Effector memory CD8-positive, alpha-beta T cell (primary cell): ENCODE results near the gene RYR1.
"Not testable (repeated sequence)": the region's sequence is repeated elsewhere in the genome, so short reads cannot be mapped to it uniquely, and the experiment has no call there.

ENCODE experiments used
- ATAC-seq: fragments of 150-1000 bp; cut with Tn5 transposase; replicated peaks from 2 replicates; pipeline ENCODE4 v1.10.0; 2021; ENCODE audit warnings: mild to moderate bottlenecking, moderate library complexity
- DNase-seq, 3 experiments: peaks; one replicate each; pipeline ENCODE4 v3.0.0; 2021
- H3K27ac Mint-ChIP-seq, 2 donors: one replicate each; pipeline ENCODE4 v1.8.0; 2022; ENCODE audit warnings: mild to moderate bottlenecking in 2 of 2, mixed read lengths in 2 of 2, moderate library complexity in 2 of 2
- H3K27me3 Mint-ChIP-seq, 2 donors: one replicate each; pipeline ENCODE4 v1.8.0; 2022; ENCODE audit warnings: mixed read lengths in 2 of 2
- H3K36me3 Mint-ChIP-seq: one replicate; pipeline ENCODE4 v1.8.0; 2022; ENCODE audit warnings: mild to moderate bottlenecking, moderate library complexity, mixed read lengths; ENCODE audit not compliant: insufficient read depth
- H3K4me1 Mint-ChIP-seq, 2 donors: one replicate each; pipeline ENCODE4 v1.8.0; 2022; ENCODE audit warnings: low read depth in 2 of 2, mixed read lengths in 2 of 2
- H3K4me3 Mint-ChIP-seq, 2 donors: one replicate each; pipeline ENCODE4 v1.8.0; 2022; ENCODE audit warnings: mild to moderate bottlenecking in 2 of 2, mixed read lengths in 2 of 2, moderate library complexity in 2 of 2
- H3K9me3 Mint-ChIP-seq, 2 donors: one replicate each; pipeline ENCODE4 v1.8.0; 2022; ENCODE audit warnings: mixed read lengths in 2 of 2

The RYR1 gene

GRCh38 chr19:38543807-38544568 is 110.5 kb downstream of the RYR1 start:
- peaks cover 2% of the 10 kb centered on the region for H3K36me3 Mint-ChIP-seq
- no peaks in the 10 kb centered on the region for H3K9me3 Mint-ChIP-seq
- H3K27me3 Mint-ChIP-seq, result no peaks in the 10 kb centered on the region
- H3K27ac Mint-ChIP-seq, result peak overlapping the region in 1 of 2 donors; percentile 57
- H3K4me3 Mint-ChIP-seq, result peak overlapping the region in 1 of 2 donors; percentile 16
- peaks cover 12 to 16% of the 10 kb centered on the region in 2 donors for H3K4me1 Mint-ChIP-seq
- DNase-seq (peak in 1 of 3 experiments; percentile 27), ATAC-seq (peak; percentile 92)

DNA sequence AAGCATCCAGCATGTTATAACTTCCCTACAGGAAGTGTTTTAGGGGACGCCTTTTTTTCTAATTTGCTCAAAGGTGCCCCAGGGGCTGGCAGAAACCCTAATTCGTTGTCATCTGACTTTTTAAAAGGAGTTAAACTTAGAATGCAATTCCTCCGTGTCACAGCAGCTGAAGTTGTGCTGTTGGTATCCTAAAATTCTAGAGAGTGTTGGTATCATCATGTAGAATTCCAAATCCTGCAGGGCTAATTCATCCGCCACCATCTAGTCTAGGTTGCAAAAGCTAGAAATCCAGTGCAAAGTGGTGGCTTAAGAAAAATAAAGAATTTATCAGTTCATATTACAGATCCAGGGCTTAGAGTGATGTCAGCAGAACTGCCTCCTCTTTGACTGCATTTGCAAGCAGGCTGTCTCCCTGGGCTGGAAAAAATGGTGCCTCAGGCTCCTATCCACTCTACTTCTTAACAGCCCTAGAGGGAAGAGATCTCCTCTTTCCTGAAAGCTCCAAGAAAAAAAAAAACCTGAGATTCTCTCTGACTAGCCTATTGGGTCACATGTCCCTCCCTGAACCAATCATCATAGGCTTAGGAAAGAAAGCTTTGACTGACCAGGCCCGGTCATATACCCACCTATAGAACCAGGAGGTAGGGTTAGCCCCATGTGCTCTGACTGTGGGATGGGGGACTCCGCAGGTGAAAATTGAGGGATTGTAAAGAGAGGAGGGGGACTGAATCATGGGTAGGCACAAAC is 111.3 kb downstream of the RYR1 start:
- Mint-ChIP-seq H3K4me3 (peak overlapping the region in 1 of 2 donors; percentile 16), H3K27me3 (no peaks in the 10 kb centered on the region), H3K36me3 (no peaks in the 10 kb centered on the region), H3K27ac (peak overlapping the region in 1 of 2 donors; percentile 57), H3K9me3 (no peaks in the 10 kb centered on the region), H3K4me1 (peaks cover 10 to 16% of the 10 kb centered on the region in 2 donors)
- ATAC-seq (no peak), DNase-seq (peak in 2 of 3 experiments; percentile 18)

DNA sequence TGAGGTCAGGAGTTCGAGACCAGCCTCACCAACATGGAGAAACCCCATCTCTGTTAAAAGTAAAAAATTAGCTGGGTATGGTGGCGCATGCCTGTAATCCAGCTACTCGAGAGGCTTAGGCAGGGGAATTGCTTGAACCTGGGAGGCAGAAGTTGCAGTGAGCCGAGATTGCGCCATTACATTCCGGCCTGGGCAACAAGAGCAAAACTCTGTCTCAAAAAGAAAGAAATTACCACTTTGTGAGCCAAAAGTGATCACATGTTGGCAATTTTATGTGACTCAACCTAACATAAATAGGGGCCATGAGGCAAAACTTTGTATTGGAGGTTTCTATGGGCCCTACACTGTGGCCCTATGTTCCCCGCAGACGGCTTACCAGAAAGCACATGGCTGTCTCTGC is 112.1 kb downstream of the RYR1 start:
- Mint-ChIP-seq H3K9me3 (no peaks in the 10 kb centered on the region), H3K27me3 (no peaks in the 10 kb centered on the region), H3K36me3 (no peaks in the 10 kb centered on the region), H3K4me1 (peaks cover 10 to 16% of the 10 kb centered on the region in 2 donors), H3K4me3 (no peak overlapping the region), H3K27ac (no peak overlapping the region)
- no peak for DNase-seq
- no peak for ATAC-seq

DNA sequence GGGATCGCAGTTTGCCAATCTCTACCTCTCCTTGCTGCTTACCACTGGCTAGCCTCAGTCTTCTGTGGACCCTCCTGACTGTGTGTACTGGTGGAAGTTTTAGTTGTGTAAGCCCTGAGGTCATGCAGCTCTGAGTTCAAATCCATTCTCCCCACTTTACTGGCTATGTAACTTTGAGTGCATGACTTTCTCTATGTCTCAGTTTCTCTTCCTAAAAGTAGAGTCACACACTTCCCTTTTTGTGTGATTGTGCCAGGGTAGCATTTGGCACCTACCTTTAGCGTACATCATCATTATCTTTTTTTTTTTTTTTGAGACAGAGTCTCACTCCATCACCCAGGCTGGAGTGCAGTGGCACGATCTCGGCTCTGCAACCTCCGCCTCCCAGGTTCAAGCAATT is 113.9 kb downstream of the RYR1 start:
- ATAC-seq, result no peak
- DNase-seq, result no peak
- Mint-ChIP-seq H3K4me3 (no peak overlapping the region), H3K4me1 (peaks cover 16 to 20% of the 10 kb centered on the region in 2 donors), H3K27ac (no peak overlapping the region), H3K9me3 (no peaks in the 10 kb centered on the region), H3K27me3 (no peaks in the 10 kb centered on the region), H3K36me3 (no peaks in the 10 kb centered on the region)

DNA sequence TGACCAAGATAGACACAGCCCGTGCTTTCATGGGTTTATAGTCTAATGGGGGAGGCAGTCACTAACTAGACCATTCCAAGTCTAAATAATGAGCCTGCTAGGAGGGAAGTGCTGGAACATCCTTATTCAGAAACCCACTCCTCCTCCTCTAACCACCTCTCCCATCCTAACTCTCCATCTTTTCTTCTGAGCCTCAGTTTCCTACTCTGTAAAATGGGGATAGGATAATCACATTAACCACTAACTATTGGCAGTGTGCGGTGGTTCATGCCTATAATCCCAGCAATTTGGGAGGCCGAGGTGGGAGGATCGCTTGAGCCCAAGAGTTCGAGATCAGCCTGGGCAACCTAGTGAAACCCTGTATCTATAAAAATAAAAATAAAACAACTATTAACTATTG is 115.6 kb downstream of the RYR1 start:
- Mint-ChIP-seq H3K27me3 (no peaks in the 10 kb centered on the region), H3K4me1 (peaks cover 21 to 26% of the 10 kb centered on the region in 2 donors), H3K27ac (no peak overlapping the region), H3K4me3 (no peak overlapping the region), H3K36me3 (no peaks in the 10 kb centered on the region), H3K9me3 (no peaks in the 10 kb centered on the region)
- ATAC-seq (no peak), DNase-seq (no peak)

GRCh38 chr19:38549942-38550341 is 116.5 kb downstream of the RYR1 start:
- Mint-ChIP-seq H3K9me3 (no peaks in the 10 kb centered on the region), H3K4me1 (peaks cover 17 to 22% of the 10 kb centered on the region in 2 donors), H3K27ac (no peak overlapping the region), H3K27me3 (no peaks in the 10 kb centered on the region), H3K4me3 (no peak overlapping the region), H3K36me3 (no peaks in the 10 kb centered on the region)
- ATAC-seq (no peak), DNase-seq (no peak)

GRCh38 chr19:38550376-38550775 is 116.9 kb downstream of the RYR1 start:
- H3K4me1 Mint-ChIP-seq, result peaks cover 16 to 24% of the 10 kb centered on the region in 2 donors
- no peak overlapping the region for H3K27ac Mint-ChIP-seq
- no peaks in the 10 kb centered on the region for H3K9me3 Mint-ChIP-seq
- no peaks in the 10 kb centered on the region for H3K36me3 Mint-ChIP-seq
- H3K4me3 Mint-ChIP-seq, result no peak overlapping the region
- no peaks in the 10 kb centered on the region for H3K27me3 Mint-ChIP-seq
- no peak for ATAC-seq
- no peak for DNase-seq

GRCh38 chr19:38551450-38551813 is 117.9 kb downstream of the RYR1 start:
- Mint-ChIP-seq H3K4me1 (peaks cover 16 to 28% of the 10 kb centered on the region in 2 donors), H3K9me3 (no peaks in the 10 kb centered on the region), H3K27ac (no peak overlapping the region), H3K36me3 (no peaks in the 10 kb centered on the region), H3K27me3 (no peaks in the 10 kb centered on the region), H3K4me3 (peak overlapping the region; percentile 20 to 48)
- no peak for DNase-seq
- peak; percentile 65 for ATAC-seq

DNA sequence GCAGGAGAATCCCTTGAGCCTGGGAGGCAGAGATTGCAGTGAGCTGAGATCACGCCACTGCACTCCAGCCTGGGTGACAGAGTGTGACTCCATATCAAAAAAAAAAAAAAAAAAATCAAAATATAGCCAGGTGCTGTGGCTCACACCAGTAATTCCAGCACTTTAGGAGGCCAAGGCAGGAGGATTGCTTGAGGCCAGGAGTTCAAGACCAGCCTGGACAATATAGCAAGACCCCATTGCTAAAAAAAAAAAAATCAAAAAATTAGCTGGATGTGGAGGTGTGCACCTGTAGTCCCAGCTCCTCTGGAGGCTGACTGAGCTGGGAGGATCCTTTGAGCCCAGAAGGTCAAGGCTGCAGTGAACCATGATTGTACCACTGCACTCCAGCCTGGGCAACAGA is 119.7 kb downstream of the RYR1 start:
- peak overlapping the region in 1 of 2 donors; percentile 61 for H3K4me3 Mint-ChIP-seq
- not testable (repeated sequence) for H3K9me3 Mint-ChIP-seq, ATAC-seq, H3K27ac Mint-ChIP-seq, DNase-seq, H3K36me3 Mint-ChIP-seq, H3K27me3 Mint-ChIP-seq
- peaks cover 26 to 42% of the 10 kb centered on the region in 2 donors for H3K4me1 Mint-ChIP-seq

DNA sequence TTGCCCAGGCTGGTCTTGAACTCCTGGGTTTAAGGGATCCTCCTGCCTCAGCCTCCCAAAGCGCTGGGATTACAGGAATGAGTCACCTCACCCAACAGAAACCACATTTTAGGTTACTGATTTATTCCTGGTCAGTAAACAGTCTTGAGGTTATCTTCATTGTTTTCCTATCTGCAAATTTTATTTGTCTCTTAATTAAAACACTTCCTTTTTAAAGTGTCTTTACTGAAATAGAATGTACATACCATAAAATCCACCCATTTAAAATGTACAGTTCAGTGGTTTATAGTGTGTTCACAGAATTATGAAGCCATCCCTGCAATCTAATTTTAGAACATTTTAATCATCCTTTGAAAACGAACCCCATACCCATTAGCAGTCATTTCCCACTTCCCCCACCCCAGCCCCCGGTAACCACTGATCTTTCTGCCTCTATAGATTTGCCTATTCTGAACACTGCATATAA is 121.2 kb downstream of the RYR1 start:
- DNase-seq, result no peak
- H3K4me3 Mint-ChIP-seq, result peak overlapping the region in 1 of 2 donors; percentile 47
- no peaks in the 10 kb centered on the region for H3K9me3 Mint-ChIP-seq
- no peak for ATAC-seq
- H3K27me3 Mint-ChIP-seq, result no peaks in the 10 kb centered on the region
- no peaks in the 10 kb centered on the region for H3K36me3 Mint-ChIP-seq
- peak overlapping the region in 1 of 2 donors; percentile 38 for H3K27ac Mint-ChIP-seq
- peaks cover 31 to 54% of the 10 kb centered on the region in 2 donors for H3K4me1 Mint-ChIP-seq

- Mint-ChIP-seq H3K4me1 (peaks cover 36 to 59% of the 10 kb centered on the region in 2 donors), H3K36me3 (no peaks in the 10 kb centered on the region), H3K27me3 (no peaks in the 10 kb centered on the region), H3K4me3 (peak overlapping the region in 1 of 2 donors; percentile 47), H3K27ac (peak overlapping the region in 1 of 2 donors; percentile 38), H3K9me3 (no peaks in the 10 kb centered on the region)
- no peak for ATAC-seq
- no peak for DNase-seq
Measured at GRCh38 chr19:38555200-38555599, 121.7 kb downstream of the RYR1 start.

- Mint-ChIP-seq H3K9me3 (no peaks in the 10 kb centered on the region), H3K27me3 (no peaks in the 10 kb centered on the region), H3K4me3 (peak overlapping the region; percentile 64 to 77), H3K36me3 (peaks cover 2% of the 10 kb centered on the region), H3K27ac (peak overlapping the region; percentile 39 to 74), H3K4me1 (peaks cover 34 to 60% of the 10 kb centered on the region in 2 donors)
- peak in 1 of 3 experiments; percentile 21 for DNase-seq
- peak; percentile 24 for ATAC-seq
Measured at GRCh38 chr19:38556521-38557174, 123.2 kb downstream of the RYR1 start.

DNA sequence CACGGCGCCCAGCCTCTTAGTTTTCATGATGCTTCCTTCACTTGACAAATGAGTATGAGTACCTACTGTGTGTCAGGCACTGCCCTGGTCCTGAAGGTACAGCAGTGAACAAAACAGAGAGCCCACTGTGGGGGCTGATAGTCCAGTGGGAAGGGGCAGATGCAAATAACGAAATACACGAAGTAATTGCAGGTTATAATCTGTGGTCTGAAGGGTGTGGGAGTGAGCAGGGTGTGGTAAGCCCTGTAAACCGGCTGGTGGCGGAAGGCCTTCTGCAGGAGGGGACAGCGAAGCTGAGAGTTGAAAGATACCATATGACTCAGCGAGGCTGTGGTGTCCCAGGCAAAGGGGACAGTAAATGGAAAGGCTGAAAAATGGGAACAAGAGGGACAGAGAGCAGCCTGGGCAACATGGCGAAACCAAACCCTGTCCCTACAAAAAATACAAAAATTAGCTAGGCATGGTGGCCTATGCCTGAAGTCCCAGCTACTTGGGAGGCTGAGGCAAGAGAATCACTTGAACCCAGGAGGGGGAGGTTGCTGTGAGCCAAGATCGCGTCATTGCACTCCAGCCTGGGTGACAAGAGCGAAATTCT is 123.8 kb downstream of the RYR1 start:
- peaks cover 3% of the 10 kb centered on the region for H3K36me3 Mint-ChIP-seq
- DNase-seq, result peak; percentile 42 to 51 (median 51)
- H3K9me3 Mint-ChIP-seq, result no peaks in the 10 kb centered on the region
- H3K4me3 Mint-ChIP-seq, result peak overlapping the region; percentile 64 to 77
- peaks cover 38 to 65% of the 10 kb centered on the region in 2 donors for H3K4me1 Mint-ChIP-seq
- ATAC-seq, result peak; percentile 75
- H3K27ac Mint-ChIP-seq, result peak overlapping the region; percentile 39 to 74
- H3K27me3 Mint-ChIP-seq, result no peaks in the 10 kb centered on the region
